Mesenchymal stem cell (in vitro differentiated cells and primary cell): ENCODE results near the gene EFHD1.

Experiments
- DNase-seq: peaks from one replicate; pipeline ENCODE4 v3.0.0-alpha.2; 2013
- H2AFZ ChIP-seq: one replicate; pipeline ENCODE4 v1.6.1; 2013; ENCODE audit warnings: low read depth, mild to moderate bottlenecking, control low read depth, inconsistent platforms, low read length, moderate library complexity
- H2AK5ac ChIP-seq: 2 replicates; pipeline ENCODE4 v1.6.1; 2013; ENCODE audit warnings: low read length, moderate library complexity, mild to moderate bottlenecking, inconsistent platforms; ENCODE audit not compliant: severe bottlenecking
- H2BK120ac ChIP-seq: one replicate; pipeline ENCODE4 v1.6.1; 2013; ENCODE audit warnings: low read depth, mild to moderate bottlenecking, inconsistent platforms, low read length, moderate library complexity
- H2BK12ac ChIP-seq, 2 experiments: one replicate each; pipeline ENCODE4 v1.6.1; 2013; ENCODE audit warnings: inconsistent platforms in 2 of 2, low read length in 2 of 2, mild to moderate bottlenecking in 2 of 2, moderate library complexity in 2 of 2, control low read depth in 1 of 2
- H2BK15ac ChIP-seq: one replicate; pipeline ENCODE4 v1.6.1; 2013; ENCODE audit warnings: mild to moderate bottlenecking, low read depth, inconsistent platforms; ENCODE audit not compliant: poor library complexity, severe bottlenecking
- H2BK5ac ChIP-seq: 2 replicates; pipeline ENCODE4 v1.6.1; 2013; ENCODE audit warnings: low read depth, mild to moderate bottlenecking, low read length, control low read depth, inconsistent platforms; ENCODE audit not compliant: poor library complexity, severe bottlenecking
- H3K14ac ChIP-seq, 2 experiments: one replicate each; pipeline ENCODE4 v1.6.1; 2013; ENCODE audit warnings: inconsistent platforms in 2 of 2, low read length in 2 of 2, control low read depth in 1 of 2, mild to moderate bottlenecking in 1 of 2, moderate library complexity in 1 of 2
- H3K18ac ChIP-seq, 2 experiments: one replicate each; pipeline ENCODE4 v1.6.1; 2013; ENCODE audit warnings: inconsistent platforms in 2 of 2, low read length in 2 of 2, control low read depth in 1 of 2, low read depth in 1 of 2, mild to moderate bottlenecking in 1 of 2
- H3K23ac ChIP-seq, 2 experiments: one replicate each; pipeline ENCODE4 v1.6.1; 2013; ENCODE audit warnings: inconsistent platforms in 2 of 2, low read length in 2 of 2, mild to moderate bottlenecking in 2 of 2, moderate library complexity in 2 of 2, control low read depth in 1 of 2
- H3K27ac ChIP-seq: 2 replicates; pipeline ENCODE4 v1.5.1; 2013; ENCODE audit warnings: mild to moderate bottlenecking, moderate library complexity, low read length, control low read depth, inconsistent platforms; ENCODE audit not compliant: poor library complexity, severe bottlenecking
- H3K27me3 ChIP-seq, 2 experiments: 2 replicates each; pipeline versions ENCODE4 v1.6.1 to v1.7.0; 2013; ENCODE audit warnings: low read length in 2 of 2, mild to moderate bottlenecking in 2 of 2, moderate library complexity in 2 of 2, control low read depth in 1 of 2, inconsistent platforms in 1 of 2; ENCODE audit not compliant: control insufficient read depth in 1 of 2, insufficient read depth in 1 of 2
- H3K36me3 ChIP-seq, 2 experiments: 2 replicates each; pipeline versions ENCODE4 v1.6.1 to v1.7.0; 2013; ENCODE audit warnings: low read length in 2 of 2, control low read depth in 1 of 2, inconsistent platforms in 1 of 2, low read depth in 1 of 2, mild to moderate bottlenecking in 1 of 2; ENCODE audit not compliant: insufficient read depth in 2 of 2, control insufficient read depth in 1 of 2
- H3K4ac ChIP-seq, 2 experiments: one replicate each; pipeline ENCODE4 v1.6.1; 2013; ENCODE audit warnings: inconsistent platforms in 2 of 2, low read length in 2 of 2, mild to moderate bottlenecking in 2 of 2, moderate library complexity in 2 of 2, control low read depth in 1 of 2, low read depth in 1 of 2
- H3K4me1 ChIP-seq: 2 replicates; pipeline ENCODE4 v1.6.1; 2013; ENCODE audit warnings: low read depth, low read length, control low read depth; ENCODE audit not compliant: control insufficient read depth, insufficient read depth
- H3K4me2 ChIP-seq: 2 replicates; pipeline ENCODE4 v1.6.1; 2013; ENCODE audit warnings: low read length, mild to moderate bottlenecking, inconsistent platforms; ENCODE audit not compliant: poor library complexity, severe bottlenecking
- H3K4me3 ChIP-seq, 2 experiments: 2 replicates each; pipeline versions ENCODE4 v1.5.1 to v1.7.0; 2013; ENCODE audit warnings: low read length in 2 of 2, mild to moderate bottlenecking in 2 of 2, control low read depth in 1 of 2, low read depth in 1 of 2; ENCODE audit not compliant: insufficient read depth in 1 of 2
- H3K79me1 ChIP-seq: replicated peaks from 2 replicates; pipeline ENCODE4 v1.6.1; 2013; ENCODE audit warnings: mild to moderate bottlenecking, control low read depth, low read length, inconsistent platforms; ENCODE audit not compliant: poor library complexity, severe bottlenecking
- H3K9ac ChIP-seq: 2 replicates; pipeline ENCODE4 v1.7.0; 2013; ENCODE audit warnings: mild to moderate bottlenecking, low read length, moderate library complexity
- H3K9me3 ChIP-seq: 2 replicates; pipeline ENCODE4 v1.7.0; 2013; ENCODE audit warnings: mild to moderate bottlenecking, low read length; ENCODE audit not compliant: control insufficient read depth
- H4K8ac ChIP-seq: one replicate; pipeline ENCODE4 v1.6.1; 2013; ENCODE audit warnings: inconsistent platforms, mild to moderate bottlenecking, low read length, moderate library complexity
- H4K91ac ChIP-seq: one replicate; pipeline ENCODE4 v1.6.1; 2013; ENCODE audit warnings: mild to moderate bottlenecking, low read length, inconsistent platforms
- WGBS: methylation state at CpG from one replicate; pipeline ENCODE4 v1.1.7; 2013; ENCODE audit warnings: mixed read lengths; 5-methylcytosine and 5-hydroxymethylcytosine counted together

The EFHD1 gene

GRCh38 chr2:232628466-232629128 lies 4.8 kb upstream of the EFHD1 start:
- peaks cover 26 to 31% of the 10 kb centered on the region in 2 experiments for H3K27me3 ChIP-seq
- H2BK120ac ChIP-seq: no peak overlapping the region
- no peak overlapping the region for H2BK5ac ChIP-seq
- H3K4ac ChIP-seq: no peak overlapping the region
- WGBS: 82% methylated on average over 8 of the region's 10 CpGs
- H3K4me1 ChIP-seq: peaks cover 8% of the 10 kb centered on the region
- H3K9me3 ChIP-seq: no peaks in the 10 kb centered on the region
- H3K36me3 ChIP-seq: no peaks in the 10 kb centered on the region
- no peak overlapping the region for H2AFZ ChIP-seq
- DNase-seq: no peak
- no peak overlapping the region for H2AK5ac ChIP-seq
- H2BK12ac ChIP-seq: no peak overlapping the region
- H3K23ac ChIP-seq: no peak overlapping the region
- H3K4me3 ChIP-seq: no peak overlapping the region
- no peak overlapping the region for H3K27ac ChIP-seq
- no peak overlapping the region for H3K4me2 ChIP-seq
- H3K18ac ChIP-seq: no peak overlapping the region
- no peak overlapping the region for H4K91ac ChIP-seq
- no peak overlapping the region for H4K8ac ChIP-seq
- H3K9ac ChIP-seq: no peak overlapping the region
- no peak overlapping the region for H2BK15ac ChIP-seq
- no peak overlapping the region for H3K14ac ChIP-seq
- H3K79me1 ChIP-seq: no peaks in the 10 kb centered on the region

- Histone ChIP-seq H3K9ac (no peak overlapping the region), H3K4ac (no peak overlapping the region), H3K4me3 (no peak overlapping the region), H2BK5ac (no peak overlapping the region), H3K36me3 (no peaks in the 10 kb centered on the region), H3K23ac (no peak overlapping the region), H3K9me3 (no peaks in the 10 kb centered on the region), H2BK15ac (no peak overlapping the region), H3K27ac (no peak overlapping the region), H2BK12ac (no peak overlapping the region), H3K18ac (no peak overlapping the region), H3K4me2 (no peak overlapping the region), H3K4me1 (peaks cover 10% of the 10 kb centered on the region), H3K27me3 (peaks cover 29 to 30% of the 10 kb centered on the region in 2 experiments), H2AFZ (no peak overlapping the region), H3K79me1 (no peaks in the 10 kb centered on the region), H4K8ac (no peak overlapping the region), H4K91ac (no peak overlapping the region), H2BK120ac (no peak overlapping the region), H2AK5ac (no peak overlapping the region), H3K14ac (no peak overlapping the region)
- DNase-seq: no peak
- 100% methylated on average over 1 of the region's 2 CpGs for WGBS
These were observed 4.3 kb upstream of the EFHD1 start for GRCh38 chr2:232629129-232629475.

DNA sequence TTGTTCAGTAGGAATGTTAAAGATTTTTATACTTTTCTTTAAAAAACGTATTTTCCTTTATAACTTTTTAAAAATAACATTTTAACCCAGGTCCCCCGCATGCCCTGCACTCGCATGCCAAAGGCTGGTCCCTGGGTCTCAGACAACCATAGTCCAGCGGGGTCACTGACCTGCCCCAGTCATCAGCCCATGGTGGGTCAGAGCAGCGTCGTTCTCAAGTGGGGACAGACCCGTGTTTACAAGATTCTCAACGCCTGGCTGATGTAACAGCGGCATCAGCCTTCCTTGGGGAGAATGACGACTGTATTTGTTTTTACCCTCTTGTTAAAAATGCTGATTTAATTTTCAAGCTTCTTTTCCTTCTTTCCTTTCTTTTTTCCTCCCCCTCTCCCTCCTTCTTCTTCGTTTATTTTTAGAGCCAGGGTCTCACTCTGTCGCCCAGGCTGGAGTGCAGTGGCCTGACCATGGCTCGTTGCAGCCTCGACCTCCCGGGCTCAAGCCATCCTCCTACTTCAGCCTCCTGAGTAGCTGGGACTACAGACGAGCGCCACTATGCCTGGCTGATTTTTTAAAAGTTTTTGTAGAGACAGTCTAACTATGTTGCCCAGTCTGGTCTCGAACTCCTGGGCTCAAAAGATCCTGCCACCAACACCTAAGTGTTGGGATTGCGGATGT lies 1.0 kb upstream of the EFHD1 start:
- Histone ChIP-seq H2AK5ac (no peak overlapping the region), H2AFZ (no peak overlapping the region), H3K9ac (peak overlapping the region; percentile 66), H3K4me3 (peak overlapping the region in 1 of 2 experiments; percentile 72), H3K79me1 (no peaks in the 10 kb centered on the region), H2BK15ac (no peak overlapping the region), H4K91ac (no peak overlapping the region), H3K36me3 (no peaks in the 10 kb centered on the region), H2BK120ac (no peak overlapping the region), H3K4me1 (peaks cover 18% of the 10 kb centered on the region), H3K4ac (no peak overlapping the region), H3K14ac (no peak overlapping the region), H3K23ac (peak overlapping the region in 1 of 2 experiments; percentile 23), H3K18ac (no peak overlapping the region), H2BK5ac (no peak overlapping the region), H3K4me2 (no peak overlapping the region), H3K9me3 (no peaks in the 10 kb centered on the region), H3K27me3 (peaks cover 44 to 46% of the 10 kb centered on the region in 2 experiments), H4K8ac (no peak overlapping the region), H2BK12ac (no peak overlapping the region), H3K27ac (no peak overlapping the region)
- peak; percentile 29 for DNase-seq
- WGBS: 54% methylated on average over 19 of the region's 19 CpGs

GRCh38 chr2:232632904-232633412 lies 446 bp upstream of the EFHD1 start:
- H3K4me1 ChIP-seq: peaks cover 18% of the 10 kb centered on the region
- WGBS: 6% methylated on average over 38 of the region's 40 CpGs

More at GRCh38 chr2:232632904-232633412, 446 bp upstream of the EFHD1 start:
- peaks cover 46% of the 10 kb centered on the region in 2 experiments for H3K27me3 ChIP-seq
- H3K23ac ChIP-seq: no peak overlapping the region
- H3K9me3 ChIP-seq: no peaks in the 10 kb centered on the region
- H3K14ac ChIP-seq: no peak overlapping the region
- H3K4me3 ChIP-seq: peak overlapping the region; percentile 70 to 72
- no peak overlapping the region for H2BK5ac ChIP-seq
- H4K91ac ChIP-seq: no peak overlapping the region
- no peak overlapping the region for H2BK120ac ChIP-seq
- no peak overlapping the region for H3K4ac ChIP-seq
- H2BK15ac ChIP-seq: no peak overlapping the region
- H3K18ac ChIP-seq: no peak overlapping the region
- H3K36me3 ChIP-seq: no peaks in the 10 kb centered on the region
- no peaks in the 10 kb centered on the region for H3K79me1 ChIP-seq
- H2AFZ ChIP-seq: peak overlapping the region; percentile 15
- no peak overlapping the region for H3K27ac ChIP-seq
- H2BK12ac ChIP-seq: no peak overlapping the region
- peak overlapping the region; percentile 100 for H3K4me2 ChIP-seq
- DNase-seq: peak; percentile 16
- peak overlapping the region; percentile 66 for H3K9ac ChIP-seq
- H2AK5ac ChIP-seq: no peak overlapping the region
- H4K8ac ChIP-seq: no peak overlapping the region
